SU-DHL-6 (cell line): ENCODE measurements around the gene KIAA1958.

ENCODE experiments used
- H2AFZ ChIP-seq: fragments of 200-600 bp; sonication (generic); 2 replicates; pipeline ENCODE4 v1.6.1; 2014; ENCODE audit warnings: low read depth, mild to moderate bottlenecking, moderate library complexity, mixed read lengths, antibody characterized with exemption, low read length; ENCODE audit not compliant: severe bottlenecking
- H3F3A ChIP-seq: fragments of 200-600 bp; shearing (Covaris generic); 2 replicates; pipeline ENCODE4 v1.6.0; 2016; ENCODE audit warnings: antibody characterized with exemption, mild to moderate bottlenecking; ENCODE audit not compliant: insufficient read depth
- H3K27ac ChIP-seq: fragments of 200-600 bp; sonication (generic); 2 replicates; pipeline ENCODE4 v1.5.1; 2016; ENCODE audit warnings: low read depth, mild to moderate bottlenecking, low read length, moderate library complexity, mixed read lengths
- H3K27me3 ChIP-seq: fragments of 200-600 bp; sonication (generic), shearing (Covaris generic); 2 replicates; pipeline ENCODE4 v1.6.0; 2014; ENCODE audit warnings: mild to moderate bottlenecking, low read length
- H3K36me3 ChIP-seq: fragments of 200-600 bp; sonication (generic); 2 replicates; pipeline ENCODE4 v1.6.1; 2014; ENCODE audit warnings: mild to moderate bottlenecking, low read length, mixed read lengths
- H3K4me2 ChIP-seq: fragments of 300-600, 200-600 bp; shearing (Covaris generic), sonication (generic); 2 replicates; pipeline ENCODE4 v1.6.0; 2014; ENCODE audit warnings: low read length, low read depth, mild to moderate bottlenecking; ENCODE audit not compliant: poor library complexity, severe bottlenecking
- H3K4me3 ChIP-seq: fragments of 200-600 bp; sonication (generic); 2 replicates; pipeline ENCODE4 v1.5.1; 2014; ENCODE audit warnings: antibody characterized with exemption, low read length, mild to moderate bottlenecking, mixed read lengths; ENCODE audit not compliant: insufficient read depth, poor library complexity, severe bottlenecking
- H3K79me2 ChIP-seq: fragments of 200-600 bp; sonication (generic); 2 replicates; pipeline ENCODE4 v1.6.1; 2014; ENCODE audit warnings: mild to moderate bottlenecking, low read length, moderate library complexity; ENCODE audit not compliant: insufficient read depth
- H3K9ac ChIP-seq: fragments of 200-600 bp; sonication (generic); 2 replicates; pipeline ENCODE4 v1.7.0; 2014; ENCODE audit warnings: mild to moderate bottlenecking, low read length
- H3K9me2 ChIP-seq: fragments of 200-600 bp; sonication (generic); replicated peaks from 2 replicates; pipeline ENCODE4 v1.6.1; 2014; ENCODE audit warnings: low read length; ENCODE audit not compliant: insufficient read depth
- H3K9me3 ChIP-seq: fragments of 200-600 bp; sonication (generic); 2 replicates; pipeline ENCODE4 v1.6.1; 2014; ENCODE audit warnings: low read length, mixed read lengths; ENCODE audit not compliant: insufficient read depth
- H4K20me1 ChIP-seq: fragments of 200-600 bp; sonication (generic); 2 replicates; pipeline ENCODE4 v1.6.1; 2014; ENCODE audit warnings: low read depth, mild to moderate bottlenecking, antibody characterized with exemption, low read length, moderate library complexity, mixed read lengths
- CTCF ChIP-seq: fragments of 200-600 bp; sonication (generic); IDR thresholded peaks from one replicate; pipeline ENCODE4 v1.5.1; 2017; ENCODE audit warnings: antibody characterized with exemption, mild to moderate bottlenecking, low read length, moderate library complexity; ENCODE audit not compliant: insufficient read depth, poor library complexity, severe bottlenecking
- EZH2phosphoT487 ChIP-seq: fragments of 200-600 bp; sonication (generic), shearing (Covaris generic); conservative IDR thresholded peaks from 2 replicates; pipeline ENCODE4 v1.6.1; 2018; ENCODE audit warnings: mild to moderate bottlenecking, antibody characterized with exemption, low read length, moderate library complexity, mixed read lengths

Gene KIAA1958

GRCh38 chr9:112629671-112630485 is 143.3 kb downstream of the KIAA1958 start:
- no peak overlapping the region for H3K4me3 ChIP-seq
- no peaks in the 10 kb centered on the region for H3K9me2 ChIP-seq
- no peaks in the 10 kb centered on the region for H3K36me3 ChIP-seq
- no peaks in the 10 kb centered on the region; the same call in 1 of the 2 replicates for H3F3A ChIP-seq
- TF ChIP-seq EZH2phosphoT487: no peak
- TF ChIP-seq CTCF: no peak
- no peak overlapping the region for H3K27ac ChIP-seq
- no peak overlapping the region for H3K4me2 ChIP-seq
- no peak overlapping the region for H2AFZ ChIP-seq
- H3K9ac ChIP-seq: no peak overlapping the region
- no peaks in the 10 kb centered on the region for H3K9me3 ChIP-seq
- H3K79me2 ChIP-seq: no peaks in the 10 kb centered on the region
- H3K27me3 ChIP-seq: no peaks in the 10 kb centered on the region
- H4K20me1 ChIP-seq: 0 out of 2 replicates have a peak, but pooled peaks cover 4% of the 10 kb centered on the region

- Histone ChIP-seq H4K20me1 (no peaks in the 10 kb centered on the region), H2AFZ (no peak overlapping the region), H3K9me2 (no peaks in the 10 kb centered on the region), H3K79me2 (no peaks in the 10 kb centered on the region), H3K4me3 (no peak overlapping the region), H3K9ac (no peak overlapping the region), H3K4me2 (no peak overlapping the region), H3F3A (no peaks in the 10 kb centered on the region; the same call in 1 of the 2 replicates), H3K27ac (no peak overlapping the region), H3K27me3 (no peaks in the 10 kb centered on the region), H3K9me3 (no peaks in the 10 kb centered on the region), H3K36me3 (no peaks in the 10 kb centered on the region)
- TF ChIP-seq CTCF (no peak), EZH2phosphoT487 (no peak)
Measured at GRCh38 chr9:112631313-112632070, 144.9 kb downstream of the KIAA1958 start.

GRCh38 chr9:112640311-112640710 is 153.7 kb downstream of the KIAA1958 start:
- H3K9me2 ChIP-seq: no peaks in the 10 kb centered on the region
- TF ChIP-seq CTCF (no peak), EZH2phosphoT487 (no peak)
- H3F3A ChIP-seq: no peaks in the 10 kb centered on the region
- H3K9ac ChIP-seq: no peak overlapping the region
- H3K36me3 ChIP-seq: no peaks in the 10 kb centered on the region
- no peak overlapping the region for H3K27ac ChIP-seq
- no peaks in the 10 kb centered on the region for H3K79me2 ChIP-seq
- no peak overlapping the region for H3K4me2 ChIP-seq
- no peak overlapping the region for H3K4me3 ChIP-seq
- no peaks in the 10 kb centered on the region for H3K9me3 ChIP-seq
- H3K27me3 ChIP-seq: no peaks in the 10 kb centered on the region
- no peak overlapping the region for H2AFZ ChIP-seq
- no peaks in the 10 kb centered on the region for H4K20me1 ChIP-seq
